Measurements from ENCODE around the gene PUM1.

The PUM1 gene

DNA sequence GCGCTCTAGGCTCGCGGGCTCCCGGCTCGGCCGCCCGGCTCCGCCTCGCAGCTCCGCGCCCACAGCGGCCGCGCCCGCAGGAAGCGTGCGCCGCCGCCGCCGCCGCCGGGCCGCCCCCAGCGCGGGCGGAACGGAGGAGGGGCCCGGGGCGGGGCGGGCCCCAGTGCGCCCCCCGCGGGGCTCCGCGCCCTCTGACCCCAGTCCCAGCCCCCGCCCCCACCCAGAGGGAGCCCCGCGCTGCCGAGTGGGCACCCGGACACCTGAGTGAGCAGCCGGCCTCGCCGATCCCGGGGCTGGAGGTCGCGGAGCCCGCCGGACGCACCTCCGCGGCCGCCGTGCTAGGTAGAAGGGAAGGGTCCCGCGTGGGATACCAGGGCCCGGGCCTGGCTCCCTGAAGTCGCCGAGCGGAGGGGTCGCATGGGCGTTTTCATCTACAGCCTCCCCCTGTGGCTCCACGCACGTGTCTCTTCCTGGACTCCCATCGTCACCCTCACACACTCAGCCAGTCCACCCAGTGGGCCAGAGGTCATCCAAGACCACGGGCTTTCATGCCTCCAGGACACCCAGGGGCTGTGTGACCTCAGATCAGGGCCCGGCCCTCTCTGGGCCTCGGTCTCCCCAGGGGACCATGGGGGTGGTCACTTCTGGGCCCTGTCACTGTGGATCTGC lies 156.7 kb downstream of the PUM1 start, which contains the start of gene SDC3:
TSS of gene SDC3 (minus strand) at position 63 of the 669 bp plus-strand sequence. CDS start 172 bp downstream, outside the sequence.
- no peaks in the 10 kb centered on the region for H3K9me2 ChIP-seq (replicated peaks; ENCODE audit: control insufficient read depth, low read length)
- no peak within 1 kb of the TSS for H3K27ac ChIP-seq (ENCODE audit: low read depth, low read length)
- peaks cover 31% of the 10 kb centered on the region for H3K4me1 ChIP-seq (ENCODE audit: control insufficient read depth, low read length)
- no peaks in the 10 kb centered on the region for H3K9me3 ChIP-seq (ENCODE audit: control insufficient read depth, insufficient read depth, low read length)
- peaks cover 8% of the 10 kb centered on the region; the same call in 1 of the 2 replicates for H4K20me1 ChIP-seq (ENCODE audit: control insufficient read depth, insufficient read depth, low read depth, low read length)
- peak within 1 kb of the TSS; percentile 41 for H3K4me2 ChIP-seq (ENCODE audit: low read length)
- H3K4me3 ChIP-seq (ENCODE audit: low read length): no peak within 1 kb of the TSS
- H3K36me3 ChIP-seq (ENCODE audit: control insufficient read depth, low read length): no peaks in the 10 kb centered on the region
- no peaks in the 10 kb centered on the region for H3K79me2 ChIP-seq (ENCODE audit: control insufficient read depth, low read length)
- H3K27me3 ChIP-seq (ENCODE audit: control insufficient read depth, low read length): peaks cover 60% of the 10 kb centered on the region
- peaks cover 11% of the 10 kb centered on the region; the same call in 1 of the 2 replicates for H3F3A ChIP-seq (ENCODE audit: control insufficient read depth, insufficient read depth)
- TF ChIP-seq, protein P1, sequence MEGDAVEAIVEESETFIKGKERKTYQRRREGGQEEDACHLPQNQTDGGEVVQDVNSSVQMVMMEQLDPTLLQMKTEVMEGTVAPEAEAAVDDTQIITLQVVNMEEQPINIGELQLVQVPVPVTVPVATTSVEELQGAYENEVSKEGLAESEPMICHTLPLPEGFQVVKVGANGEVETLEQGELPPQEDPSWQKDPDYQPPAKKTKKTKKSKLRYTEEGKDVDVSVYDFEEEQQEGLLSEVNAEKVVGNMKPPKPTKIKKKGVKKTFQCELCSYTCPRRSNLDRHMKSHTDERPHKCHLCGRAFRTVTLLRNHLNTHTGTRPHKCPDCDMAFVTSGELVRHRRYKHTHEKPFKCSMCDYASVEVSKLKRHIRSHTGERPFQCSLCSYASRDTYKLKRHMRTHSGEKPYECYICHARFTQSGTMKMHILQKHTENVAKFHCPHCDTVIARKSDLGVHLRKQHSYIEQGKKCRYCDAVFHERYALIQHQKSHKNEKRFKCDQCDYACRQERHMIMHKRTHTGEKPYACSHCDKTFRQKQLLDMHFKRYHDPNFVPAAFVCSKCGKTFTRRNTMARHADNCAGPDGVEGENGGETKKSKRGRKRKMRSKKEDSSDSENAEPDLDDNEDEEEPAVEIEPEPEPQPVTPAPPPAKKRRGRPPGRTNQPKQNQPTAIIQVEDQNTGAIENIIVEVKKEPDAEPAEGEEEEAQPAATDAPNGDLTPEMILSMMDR (IDR thresholded peaks at IDR 0.05; ENCODE audit: low read depth, low read length, poor library complexity, severe bottlenecking): no peak
- TF ChIP-seq EZH2phosphoT487 (IDR thresholded peaks at IDR 0.05; ENCODE audit: borderline replicate concordance, low read length): peak; percentile 35; the same call in 1 of the 2 replicates

GRCh38 chr1:30908316-30908695 lies 157.2 kb downstream of the PUM1 start:
- Histone ChIP-seq H3F3A (ENCODE audit: control insufficient read depth, insufficient read depth) (peaks cover 11% of the 10 kb centered on the region; the same call in 1 of the 2 replicates), H3K36me3 (ENCODE audit: control insufficient read depth, low read length) (no peaks in the 10 kb centered on the region), H3K27ac (ENCODE audit: low read depth, low read length) (no peak overlapping the region), H3K4me2 (ENCODE audit: low read length) (peak overlapping the region; percentile 31; the same call in 1 of the 2 replicates), H3K9me2 (replicated peaks; ENCODE audit: control insufficient read depth, low read length) (no peaks in the 10 kb centered on the region), H3K4me3 (ENCODE audit: low read length) (no peak overlapping the region), H3K27me3 (ENCODE audit: control insufficient read depth, low read length) (peaks cover 66% of the 10 kb centered on the region), H3K79me2 (ENCODE audit: control insufficient read depth, low read length) (no peaks in the 10 kb centered on the region), H4K20me1 (ENCODE audit: control insufficient read depth, insufficient read depth, low read depth, low read length) (peaks cover 8% of the 10 kb centered on the region; the same call in 1 of the 2 replicates), H3K4me1 (ENCODE audit: control insufficient read depth, low read length) (peaks cover 31% of the 10 kb centered on the region), H3K9me3 (ENCODE audit: control insufficient read depth, insufficient read depth, low read length) (no peaks in the 10 kb centered on the region)
- TF ChIP-seq EZH2phosphoT487 (IDR thresholded peaks at IDR 0.05; ENCODE audit: borderline replicate concordance, low read length): no peak
- TF ChIP-seq, protein P1 (IDR thresholded peaks at IDR 0.05; ENCODE audit: low read depth, low read length, poor library complexity, severe bottlenecking): no peak

- Histone ChIP-seq H3K27me3 (ENCODE audit: control insufficient read depth, low read length) (peaks cover 72% of the 10 kb centered on the region), H3K4me1 (ENCODE audit: control insufficient read depth, low read length) (peaks cover 31% of the 10 kb centered on the region), H3K4me3 (ENCODE audit: low read length) (no peak overlapping the region), H4K20me1 (ENCODE audit: control insufficient read depth, insufficient read depth, low read depth, low read length) (peaks cover 8% of the 10 kb centered on the region; the same call in 1 of the 2 replicates), H3K9me3 (ENCODE audit: control insufficient read depth, insufficient read depth, low read length) (no peaks in the 10 kb centered on the region), H3F3A (ENCODE audit: control insufficient read depth, insufficient read depth) (peaks cover 11% of the 10 kb centered on the region; the same call in 1 of the 2 replicates), H3K27ac (ENCODE audit: low read depth, low read length) (no peak overlapping the region), H3K9me2 (replicated peaks; ENCODE audit: control insufficient read depth, low read length) (no peaks in the 10 kb centered on the region), H3K4me2 (ENCODE audit: low read length) (peak overlapping the region; percentile 31; the same call in 1 of the 2 replicates), H3K79me2 (ENCODE audit: control insufficient read depth, low read length) (no peaks in the 10 kb centered on the region), H3K36me3 (ENCODE audit: control insufficient read depth, low read length) (no peaks in the 10 kb centered on the region)
- TF ChIP-seq EZH2phosphoT487 (IDR thresholded peaks at IDR 0.05; ENCODE audit: borderline replicate concordance, low read length): peak; percentile 80; the same call in 1 of the 2 replicates
- TF ChIP-seq, protein P1 (IDR thresholded peaks at IDR 0.05; ENCODE audit: low read depth, low read length, poor library complexity, severe bottlenecking): no peak
Measured at GRCh38 chr1:30907481-30908315, 157.8 kb downstream of the PUM1 start.
